Measurements from ENCODE around the gene DSC1. TPM values are rescaled to one million over a fixed set of nuclear protein-coding genes. Genes with fewer than 3 reads are reported as not detected.

The DSC1 gene
- total and polyA plus RNA-seq, 4 donors: 0.09 TPM; not detected in 3

GRCh38 chr18:31102025-31102684, 60.5 kb downstream of the DSC1 start, which contains the start of gene DSC2:
Gene DSC2, minus strand, starts transcription at chr18:31102421. Its CDS starts 450 bp downstream, at chr18:31101971.
- ATAC-seq (ENCODE audit: insufficient read depth, low FRiP score): peak; percentile 49
- no peaks in the 10 kb centered on the region for H3K36me3 ChIP-seq (ENCODE audit: control insufficient read depth in 4 of 4, insufficient read depth in 4 of 4, low read length in 4 of 4)
- no peaks in the 10 kb centered on the region for H3K9me3 ChIP-seq (ENCODE audit: control insufficient read depth in 4 of 4, insufficient read depth in 3 of 4, low read length in 3 of 4)
- WGBS, 2 donors: 8 to 10% methylated on average over 40 to 44 of the region's 44 CpGs
- TF ChIP-seq CTCF (IDR thresholded peaks at IDR 0.05; ENCODE audit: control extremely low read depth, extremely low read depth): no peak
- H3K27me3 ChIP-seq (ENCODE audit: control insufficient read depth in 3 of 3, insufficient read depth in 3 of 3, low read length in 2 of 3): peaks cover 0 to 16% (median 15%) of the 10 kb centered on the region in 3 donors
- H3K9ac ChIP-seq (ENCODE audit: insufficient read depth in 1 of 2, low read length in 2 of 2): peak within 1 kb of the TSS in 1 of 2 donors; percentile 77
- peaks cover 0 to 7% (median 5%) of the 10 kb centered on the region in 5 donors for H3K4me1 ChIP-seq (ENCODE audit: control insufficient read depth in 5 of 5, insufficient read depth in 5 of 5, low read length in 5 of 5)
- peak within 1 kb of the TSS; percentile 86 for H3K27ac ChIP-seq (ENCODE audit: low read depth in 1 of 2, low read length in 1 of 2)
- DNase-seq: peak; percentile 9 to 43 (median 18)
- peak within 1 kb of the TSS; percentile 71 for H3K4me3 ChIP-seq

GRCh38 chr18:31101183-31102024, 61.3 kb downstream of the DSC1 start:
- Histone ChIP-seq H3K9me3 (ENCODE audit: control insufficient read depth in 4 of 4, insufficient read depth in 3 of 4, low read length in 3 of 4) (no peaks in the 10 kb centered on the region), H3K27me3 (ENCODE audit: control insufficient read depth in 3 of 3, insufficient read depth in 3 of 3, low read length in 2 of 3) (peaks cover 0 to 16% (median 15%) of the 10 kb centered on the region in 3 donors), H3K36me3 (ENCODE audit: control insufficient read depth in 4 of 4, insufficient read depth in 4 of 4, low read length in 4 of 4) (no peaks in the 10 kb centered on the region), H3K4me3 (peak overlapping the region; percentile 71), H3K4me1 (ENCODE audit: control insufficient read depth in 5 of 5, insufficient read depth in 5 of 5, low read length in 5 of 5) (peaks cover 0 to 7% (median 5%) of the 10 kb centered on the region in 5 donors), H3K27ac (ENCODE audit: low read depth in 1 of 2, low read length in 1 of 2) (peak overlapping the region; percentile 86), H3K9ac (ENCODE audit: insufficient read depth in 1 of 2, low read length in 2 of 2) (peak overlapping the region; percentile 0 to 77)
- TF ChIP-seq CTCF (IDR thresholded peaks at IDR 0.05; ENCODE audit: control extremely low read depth, extremely low read depth): no peak
- ATAC-seq (ENCODE audit: insufficient read depth, low FRiP score) (peak; percentile 71), DNase-seq (peak; percentile 75 to 90 (median 77))
- 0 to 2% methylated on average over 62 to 72 of the region's 72 CpGs for WGBS, 2 donors

- Histone ChIP-seq H3K27me3 (ENCODE audit: control insufficient read depth in 3 of 3, insufficient read depth in 3 of 3, low read length in 2 of 3) (peaks cover 0 to 16% (median 15%) of the 10 kb centered on the region in 3 donors), H3K4me3 (peak overlapping the region; percentile 71), H3K27ac (ENCODE audit: low read depth in 1 of 2, low read length in 1 of 2) (peak overlapping the region; percentile 46 to 86), H3K9me3 (ENCODE audit: control insufficient read depth in 4 of 4, insufficient read depth in 3 of 4, low read length in 3 of 4) (no peaks in the 10 kb centered on the region), H3K36me3 (ENCODE audit: control insufficient read depth in 4 of 4, insufficient read depth in 4 of 4, low read length in 4 of 4) (no peaks in the 10 kb centered on the region), H3K4me1 (ENCODE audit: control insufficient read depth in 5 of 5, insufficient read depth in 5 of 5, low read length in 5 of 5) (peaks cover 0 to 7% (median 5%) of the 10 kb centered on the region in 5 donors), H3K9ac (ENCODE audit: insufficient read depth in 1 of 2, low read length in 2 of 2) (peak overlapping the region; percentile 0 to 68)
- WGBS, 2 donors: 12% methylated on average over 23 of the region's 23 CpGs
- no peak for TF ChIP-seq CTCF (IDR thresholded peaks at IDR 0.05; ENCODE audit: control extremely low read depth, extremely low read depth)
- DNase-seq: peak; percentile 12 to 37 (median 15)
- ATAC-seq (ENCODE audit: insufficient read depth, low FRiP score): no peak
Measured at GRCh38 chr18:31100436-31101182, 62.0 kb downstream of the DSC1 start.

All from lung (tissue), 12 donors.